ENCODE measurements around the gene FIGNL2. TPM values are rescaled to one million over a fixed set of nuclear protein-coding genes. Genes with fewer than 3 reads are reported as not detected.

Gene FIGNL2
- total and polyA plus RNA-seq, 12 donors: 0.22 to 0.69 (median 0.39) TPM

DNA sequence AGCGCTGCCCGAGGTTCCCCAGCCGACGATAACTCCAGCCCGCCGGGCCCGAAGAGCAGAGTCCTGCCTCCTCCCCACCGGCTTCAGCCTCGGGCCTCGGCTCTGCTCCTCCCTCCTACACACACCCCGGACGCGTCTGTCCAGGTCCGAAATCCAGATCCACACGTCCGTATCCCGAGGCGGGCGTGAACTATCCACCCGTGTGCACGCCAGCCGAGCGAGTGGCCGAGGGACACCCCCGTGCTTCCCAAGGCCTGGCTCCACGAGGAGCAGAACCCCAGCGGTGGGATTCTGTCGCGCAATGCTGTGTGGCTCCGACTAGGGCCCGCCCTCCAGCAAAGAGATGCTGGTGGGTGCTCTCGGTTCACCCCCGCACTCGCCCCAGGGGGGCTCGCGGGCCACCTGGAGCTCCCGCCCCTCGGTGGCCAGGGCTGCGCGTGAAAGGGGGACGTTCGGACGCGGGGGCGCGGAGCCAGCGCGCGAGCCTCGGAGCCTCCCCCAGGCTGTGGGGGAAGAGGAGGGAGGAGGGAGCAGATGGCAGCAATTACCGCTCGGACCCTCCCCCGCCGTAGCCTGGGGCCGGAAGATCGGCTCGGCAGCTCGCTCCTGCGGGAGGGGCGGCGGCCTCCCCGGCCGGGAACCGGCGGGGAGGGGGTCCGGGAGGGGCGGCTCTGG lies 20.4 kb upstream of the FIGNL2 start:
- WGBS, 2 donors: 4 to 5% methylated on average over 67 of the region's 67 CpGs
- Histone ChIP-seq H3K27me3 (peaks cover 0 to 56% (median 27%) of the 10 kb centered on the region in 7 donors), H3K27ac (peak overlapping the region in 2 of 10 donors; percentile 43 to 47), H3K4me3 (peak overlapping the region; percentile 29 to 63 (median 51)), H3K4me1 (peaks cover 6 to 44% (median 30%) of the 10 kb centered on the region in 9 donors), H3K36me3 (no peaks in the 10 kb centered on the region), H3K9me3 (no peaks in the 10 kb centered on the region)
- no peak for TF ChIP-seq CTCF (IDR thresholded peaks at IDR 0.05)
- intact Hi-C loops (cut with DNase I): no loop called here
- peak; percentile 20 to 46 (median 34) for ATAC-seq
- DNase-seq: no peak

DNA sequence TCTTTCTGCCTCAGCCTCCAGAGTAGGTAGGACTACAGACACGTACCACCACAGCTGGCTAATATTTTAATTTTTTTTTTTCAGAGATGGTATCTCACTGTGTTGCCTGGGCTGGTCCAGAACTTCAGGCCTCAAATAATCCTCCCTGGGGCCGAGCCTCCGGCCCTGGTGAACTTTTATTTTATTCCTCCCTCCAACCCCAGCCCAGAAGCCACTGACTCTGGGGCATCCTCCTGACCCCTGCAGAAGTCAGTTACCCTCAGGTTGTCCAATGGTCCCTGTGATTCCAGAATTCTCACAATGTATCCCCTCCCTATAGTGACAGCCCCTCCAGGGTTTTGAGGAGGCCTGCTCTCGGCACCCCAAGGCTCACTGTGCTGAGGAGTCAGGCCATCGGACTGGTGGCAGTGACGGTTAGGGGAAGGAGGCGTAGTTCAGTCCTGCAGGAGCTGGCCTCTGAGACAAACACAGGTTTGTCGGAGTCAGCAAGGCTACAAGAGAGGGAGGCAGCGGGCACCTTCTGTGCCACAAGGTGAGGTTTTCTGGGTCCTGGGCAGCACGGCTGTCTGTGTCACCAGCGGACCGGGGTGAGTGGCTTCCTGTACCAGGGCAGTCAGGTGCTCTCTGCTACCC lies 19.4 kb upstream of the FIGNL2 start:
- Histone ChIP-seq H3K4me3 (no peak overlapping the region), H3K27ac (no peak overlapping the region), H3K9me3 (no peaks in the 10 kb centered on the region), H3K27me3 (peaks cover 0 to 61% (median 36%) of the 10 kb centered on the region in 7 donors), H3K4me1 (peaks cover 6 to 52% (median 33%) of the 10 kb centered on the region in 9 donors), H3K36me3 (no peaks in the 10 kb centered on the region)
- intact Hi-C loops (cut with DNase I): no loop called here
- ATAC-seq (no peak), DNase-seq (no peak)
- 97% methylated on average over 12 of the region's 12 CpGs for WGBS, 2 donors
- TF ChIP-seq CTCF (IDR thresholded peaks at IDR 0.05): no peak

DNA sequence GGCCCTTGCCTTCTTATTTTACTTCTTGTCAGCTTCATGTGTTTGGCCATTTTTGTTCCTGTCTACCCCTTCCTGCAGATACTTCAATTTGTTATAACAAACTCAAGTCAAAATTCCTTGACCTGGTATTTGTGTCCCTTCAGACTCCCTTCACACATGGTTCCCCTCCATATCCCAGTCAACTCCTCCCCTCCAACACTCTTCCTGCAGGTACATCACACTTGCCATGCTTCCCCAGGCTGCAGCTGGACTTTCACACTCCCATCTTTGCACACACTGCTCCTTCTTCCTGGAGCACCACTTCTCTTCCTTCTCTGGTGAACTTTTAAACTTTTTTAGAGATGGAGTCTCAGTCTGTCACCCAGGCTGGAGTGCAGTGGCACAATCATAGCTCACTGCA lies 18.9 kb upstream of the FIGNL2 start:
- ATAC-seq: no peak
- H3K4me3 ChIP-seq: no peak overlapping the region
- TF ChIP-seq CTCF (IDR thresholded peaks at IDR 0.05): no peak
- H3K9me3 ChIP-seq: no peaks in the 10 kb centered on the region
- H3K4me1 ChIP-seq: peaks cover 6 to 52% (median 33%) of the 10 kb centered on the region in 9 donors
- peaks cover 0 to 67% (median 41%) of the 10 kb centered on the region in 7 donors for H3K27me3 ChIP-seq
- DNase-seq: no peak
- H3K27ac ChIP-seq: no peak overlapping the region
- H3K36me3 ChIP-seq: no peaks in the 10 kb centered on the region
- intact Hi-C loops (cut with DNase I): no loop called here

DNA sequence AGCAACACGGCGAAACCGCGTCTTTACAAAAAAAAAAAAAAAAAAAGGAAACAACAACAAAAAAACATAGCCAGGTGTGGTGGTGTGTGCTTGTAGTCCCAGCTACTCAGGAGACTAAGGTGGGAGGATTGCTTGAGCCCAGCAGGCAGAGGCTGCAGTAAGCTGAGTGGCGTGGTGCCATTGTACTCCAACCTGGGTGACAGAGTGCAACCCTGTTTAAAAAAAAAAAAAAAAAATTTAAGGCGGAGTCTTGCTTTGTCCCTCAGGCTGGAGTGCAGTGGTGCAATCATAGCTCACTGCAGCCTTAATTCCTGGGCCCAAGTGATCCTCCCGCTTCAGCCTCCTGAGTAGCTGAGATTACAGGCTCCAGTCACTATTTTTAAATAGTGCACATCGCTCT lies 18.2 kb upstream of the FIGNL2 start:
- Histone ChIP-seq H3K36me3 (no peaks in the 10 kb centered on the region), H3K4me3 (no peak overlapping the region), H3K4me1 (peaks cover 6 to 52% (median 33%) of the 10 kb centered on the region in 9 donors), H3K27ac (no peak overlapping the region), H3K27me3 (peaks cover 0 to 73% (median 43%) of the 10 kb centered on the region in 7 donors), H3K9me3 (no peaks in the 10 kb centered on the region)
- ATAC-seq (no peak), DNase-seq (no peak)
- intact Hi-C loops (cut with DNase I): no loop called here
- no peak for TF ChIP-seq CTCF (IDR thresholded peaks at IDR 0.05)
- 96% methylated on average over 8 of the region's 8 CpGs for WGBS, 2 donors

All from heart right ventricle (tissue), 16 donors.